Right renal pelvis (tissue), 4 donors: ENCODE results near the gene ARPC2. TPM values are rescaled to one million over a fixed set of nuclear protein-coding genes. Genes with fewer than 3 reads are reported as not detected.
"Not testable (repeated sequence)": the region's sequence is repeated elsewhere in the genome, so short reads cannot be mapped to it uniquely, and the experiment has no call there.

Experiments
- DNase-seq, 4 donors: peaks; one replicate each; pipeline ENCODE4 v3.0.0-alpha.2; 2013; ENCODE audit warnings: low read depth in 4 of 4, low spot score in 3 of 4, missing footprints in 1 of 4
- polyA plus RNA-seq, 4 donors: library from polyadenylated mRNA; unstranded; fragments of 120-200 nt; gene quantifications; one replicate each; pipeline ENCODE4 v1.2.1, GENCODE V29; 2013; ENCODE audit not compliant: insufficient read length in 4 of 4

ARPC2 gene
- 100 to 1,000 TPM; 246 to 268 (median 258) TPM for polyA plus RNA-seq

GRCh38 chr2:218216674-218217359 is at the start of gene ARPC2:
TSS of gene ARPC2 (plus strand) at chr2:218217189. CDS start at chr2:218217471, 282 bp downstream.
- DNase-seq = peak; percentile 91 to 96 (median 92)

DNA sequence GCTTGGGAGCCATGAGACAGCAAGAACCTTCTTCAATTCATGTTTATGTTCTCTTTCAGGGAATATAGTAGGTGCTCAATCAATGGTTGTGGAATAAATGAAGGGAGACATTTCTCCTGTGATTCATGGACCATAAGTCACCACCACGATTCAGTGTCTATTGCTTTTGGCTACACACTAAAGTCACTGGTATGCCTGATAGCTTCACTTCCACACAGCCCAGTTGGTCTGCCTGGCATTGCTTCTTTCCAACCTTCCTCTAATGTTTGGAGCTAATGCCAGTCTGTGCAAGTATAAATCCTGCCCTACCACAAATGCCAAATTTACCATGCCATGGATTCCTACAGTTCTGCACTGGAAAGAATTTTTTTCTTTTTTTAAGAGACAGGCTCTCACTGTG is 49.0 kb upstream of the ARPC2 start:
- DNase-seq = no peak

- DNase-seq = peak in 2 of 4 donors; percentile 14
Measured at GRCh38 chr2:218168635-218169462, 48.1 kb upstream of the ARPC2 start.

- no peak for DNase-seq
Measured at GRCh38 chr2:218169757-218170546, 47.0 kb upstream of the ARPC2 start.

DNA sequence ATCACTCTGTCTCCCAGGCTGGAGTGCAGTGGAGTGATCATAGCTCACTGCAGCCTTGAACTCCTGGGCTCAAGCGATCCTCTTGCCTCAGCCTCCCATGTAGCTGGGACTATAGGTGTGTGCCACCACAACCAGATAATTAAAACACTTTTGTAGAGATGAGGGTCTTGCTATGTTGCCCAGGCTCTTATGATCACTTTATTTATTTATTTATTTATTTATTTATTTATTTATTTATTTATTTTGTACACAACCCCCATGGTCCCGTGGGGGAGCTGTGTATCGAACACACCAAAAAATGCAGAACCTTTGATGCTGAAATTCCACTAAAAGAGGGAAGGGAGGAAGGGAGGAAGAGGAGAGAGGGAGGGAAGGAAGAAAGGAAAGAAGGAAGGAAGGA is 45.2 kb upstream of the ARPC2 start:
- not testable (repeated sequence) for DNase-seq

DNA sequence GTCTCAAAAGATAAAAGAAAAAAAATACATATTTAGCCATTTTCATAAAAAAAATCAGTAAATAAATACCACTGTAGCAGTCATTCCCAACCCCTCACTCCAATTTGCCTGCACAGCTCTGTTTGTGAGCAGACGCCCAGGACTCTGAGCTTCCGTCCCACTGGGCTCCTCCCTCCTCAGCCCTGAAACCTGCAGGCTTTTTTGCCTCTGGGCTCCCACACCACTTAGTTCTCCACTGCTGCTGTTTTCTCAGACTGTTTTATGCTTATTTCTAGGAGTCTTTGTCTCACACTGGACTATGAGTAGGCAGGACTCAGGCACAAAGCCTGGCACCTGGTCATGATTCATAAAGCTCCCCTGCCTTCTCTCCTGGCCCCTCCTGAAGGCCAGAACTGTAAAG is 44.1 kb upstream of the ARPC2 start:
- DNase-seq = no peak

- no peak for DNase-seq
Measured at GRCh38 chr2:218179782-218180181, 37.2 kb upstream of the ARPC2 start.

DNA sequence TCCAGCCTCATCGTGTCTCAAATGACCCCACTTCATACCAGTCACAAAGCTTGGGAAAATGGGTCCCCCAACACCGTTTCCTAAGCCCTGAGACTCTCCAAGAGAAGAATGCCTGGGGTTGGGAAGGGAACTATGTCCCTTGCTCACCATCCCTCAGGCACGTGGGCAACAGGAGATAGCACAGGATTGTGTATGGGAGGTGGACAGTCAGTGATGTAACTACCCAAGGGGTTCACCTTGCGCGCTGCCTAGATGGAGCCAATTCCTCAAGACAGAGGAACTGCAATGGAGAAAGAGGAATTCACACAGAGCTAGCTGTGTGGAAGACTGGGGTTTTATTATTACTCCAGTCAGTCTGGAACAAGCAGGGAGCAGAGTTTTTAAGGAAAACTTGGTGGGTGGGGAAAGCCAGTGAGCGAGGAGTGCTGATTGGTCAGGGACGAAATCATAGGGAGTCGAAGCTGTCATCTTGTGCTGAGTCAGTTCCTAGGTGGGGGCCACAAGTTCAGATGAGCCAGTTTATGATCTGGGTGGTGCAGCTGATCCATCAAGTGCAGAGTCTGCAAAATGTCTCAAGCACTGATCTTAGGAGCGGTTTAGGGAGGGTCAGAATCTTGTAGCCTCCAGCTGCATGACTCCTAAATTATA is 36.4 kb upstream of the ARPC2 start:
- DNase-seq = no peak

- DNase-seq = no peak
Measured at GRCh38 chr2:218184331-218184730, 32.7 kb upstream of the ARPC2 start.

- peak; percentile 18 to 49 (median 20) for DNase-seq
Measured at GRCh38 chr2:218186355-218186766, 30.6 kb upstream of the ARPC2 start.

- no peak for DNase-seq
Measured at GRCh38 chr2:218186876-218187275, 30.1 kb upstream of the ARPC2 start.

DNA sequence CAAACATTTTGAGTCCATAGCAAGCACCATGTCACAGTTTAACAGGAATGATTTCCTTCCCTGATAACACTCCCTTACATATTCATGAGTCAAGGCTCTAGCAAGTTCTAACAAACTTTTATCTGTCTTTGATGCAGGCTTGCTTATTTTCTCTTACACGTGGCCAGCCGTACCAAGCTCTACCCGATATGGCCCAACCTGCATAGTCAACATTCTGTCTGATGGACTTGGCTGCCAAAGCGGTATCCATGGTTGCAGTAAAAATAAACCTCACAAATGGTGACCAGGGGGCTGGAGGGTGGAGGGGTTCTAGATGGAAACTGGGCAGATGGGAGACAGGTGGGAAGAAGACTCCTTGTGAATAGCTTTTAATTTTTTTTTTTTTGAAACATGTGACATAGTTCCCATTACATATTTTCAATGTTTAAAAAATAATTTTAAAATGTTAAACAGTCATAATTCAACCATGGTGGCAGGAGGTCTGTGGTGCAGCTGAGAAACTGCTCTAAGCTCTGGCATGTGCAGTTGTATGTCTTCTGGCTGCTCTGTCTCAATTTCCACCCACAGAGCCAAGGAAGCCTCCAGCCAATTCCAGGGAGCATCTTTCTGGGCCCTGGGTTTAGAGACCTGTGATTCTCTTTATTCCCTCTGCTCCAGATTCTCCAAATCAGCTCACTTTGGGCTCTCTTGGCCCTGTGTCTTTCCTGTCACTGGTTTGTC is 29.5 kb upstream of the ARPC2 start:
- DNase-seq = no peak

GRCh38 chr2:218188528-218188927 is 28.5 kb upstream of the ARPC2 start:
- no peak for DNase-seq

DNA sequence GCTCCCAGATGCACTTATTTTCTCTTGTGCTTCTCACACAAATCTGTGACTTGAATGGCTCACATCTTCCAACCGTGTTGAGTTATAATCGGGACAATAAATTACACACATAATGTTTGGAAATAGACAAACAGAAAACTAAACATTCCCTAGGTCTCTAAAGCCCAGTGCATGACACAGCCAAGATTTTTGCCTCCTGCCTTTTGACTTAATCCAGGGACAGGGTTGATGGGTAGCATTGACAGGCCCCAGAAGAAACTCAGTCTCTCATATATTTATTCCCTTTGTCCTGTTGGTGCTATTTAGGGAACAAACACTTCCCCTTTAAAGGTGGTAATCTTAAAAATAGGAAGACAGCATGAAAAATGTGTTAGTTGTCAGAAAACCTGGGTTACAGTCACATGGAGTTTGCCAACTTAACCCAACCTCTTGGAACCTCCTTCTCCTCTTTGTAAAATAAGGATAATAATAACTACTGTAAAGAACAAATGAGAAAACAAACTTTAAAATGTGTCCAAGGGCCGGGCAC is 24.0 kb upstream of the ARPC2 start:
- no peak for DNase-seq

GRCh38 chr2:218193701-218194100 is 23.3 kb upstream of the ARPC2 start:
- no peak for DNase-seq

DNA sequence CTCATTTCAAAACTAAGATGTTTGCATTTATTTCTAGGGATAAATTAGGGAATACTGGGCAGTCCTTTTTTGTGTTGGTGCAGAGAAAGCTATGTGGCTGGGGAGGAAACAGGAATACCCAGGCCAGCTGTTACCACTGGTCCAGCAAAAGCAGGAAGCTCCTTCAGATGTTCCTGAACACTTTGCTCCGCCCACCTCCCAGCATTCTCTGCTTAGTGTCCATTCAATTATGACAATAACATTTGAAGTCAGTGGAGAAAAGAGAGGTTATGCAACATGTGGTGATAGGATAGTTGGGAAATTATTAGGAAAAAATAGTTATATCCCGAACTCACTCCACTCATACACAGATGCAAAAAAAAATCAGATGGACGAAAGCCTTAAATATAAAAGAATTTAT is 22.1 kb upstream of the ARPC2 start:
- no peak for DNase-seq

- no peak for DNase-seq
Measured at GRCh38 chr2:218196974-218197373, 20.0 kb upstream of the ARPC2 start.

GRCh38 chr2:218202266-218202665 is 14.7 kb upstream of the ARPC2 start:
- DNase-seq = no peak

DNA sequence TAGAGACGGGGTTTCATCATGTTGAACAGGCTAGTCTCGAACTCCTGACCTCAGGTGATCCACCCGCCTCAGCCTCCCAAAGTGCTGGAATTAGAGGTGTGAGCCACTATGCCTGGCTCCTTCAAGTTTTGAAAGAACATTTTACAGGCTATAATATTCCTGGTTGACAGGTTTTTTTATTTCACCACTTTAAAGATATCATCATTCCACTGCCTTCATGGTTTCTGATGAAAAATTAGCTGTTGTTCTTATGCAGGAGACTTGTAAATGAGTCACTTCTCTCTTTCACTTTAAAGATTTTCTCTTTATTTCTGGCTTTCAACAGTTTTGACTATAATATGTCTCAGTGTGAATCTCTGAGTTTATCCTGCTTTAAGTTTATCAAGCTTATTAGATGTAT is 7.9 kb upstream of the ARPC2 start:
- no peak for DNase-seq

DNA sequence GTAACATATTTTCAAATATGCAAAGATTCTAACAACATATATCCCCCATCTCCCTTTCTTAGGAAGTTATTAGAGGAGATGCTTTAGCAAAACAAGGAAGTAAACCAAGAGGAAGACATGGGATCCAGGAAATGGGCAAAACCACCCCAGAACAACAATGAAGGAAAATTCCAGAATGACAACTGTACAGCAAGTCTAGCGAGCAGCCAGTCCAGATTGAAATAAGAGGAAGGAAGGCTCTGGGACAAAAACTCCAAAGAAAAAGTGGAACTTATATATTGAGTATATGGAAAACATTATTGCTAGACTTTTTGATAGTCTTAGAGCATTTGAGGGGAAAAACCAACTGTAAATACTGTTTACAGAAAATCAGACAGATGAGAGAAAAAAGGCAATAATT is 2.9 kb upstream of the ARPC2 start:
- DNase-seq = no peak
